ENCODE measurements around the gene MAPK8. TPM values are rescaled to one million over a fixed set of nuclear protein-coding genes. Genes with fewer than 3 reads are reported as not detected.

MAPK8 gene
- total RNA-seq, 4 donors from 2014 or later = 36.1 to 51.5 (median 46.9) TPM

DNA sequence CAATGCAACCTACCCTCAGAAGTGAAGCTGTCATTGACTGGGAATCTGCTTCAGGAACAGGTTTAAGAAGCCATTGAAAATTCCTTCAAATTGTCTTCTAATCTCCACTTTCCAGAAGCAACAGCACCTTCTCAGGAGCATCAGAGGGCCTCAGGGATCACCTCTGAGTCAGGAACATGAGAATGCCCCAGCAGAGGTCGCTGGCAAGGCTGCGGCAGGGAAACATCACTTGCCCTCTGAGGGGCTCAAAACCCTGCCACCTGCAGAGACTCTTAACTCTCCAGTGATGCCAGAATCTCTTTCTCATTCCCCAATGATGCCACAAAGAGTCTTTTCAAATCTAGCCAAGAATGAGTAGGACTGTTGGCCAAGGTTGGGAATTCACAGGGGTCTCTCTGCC is 5.9 kb upstream of the MAPK8 start:
- TF ChIP-seq, protein P1, sequence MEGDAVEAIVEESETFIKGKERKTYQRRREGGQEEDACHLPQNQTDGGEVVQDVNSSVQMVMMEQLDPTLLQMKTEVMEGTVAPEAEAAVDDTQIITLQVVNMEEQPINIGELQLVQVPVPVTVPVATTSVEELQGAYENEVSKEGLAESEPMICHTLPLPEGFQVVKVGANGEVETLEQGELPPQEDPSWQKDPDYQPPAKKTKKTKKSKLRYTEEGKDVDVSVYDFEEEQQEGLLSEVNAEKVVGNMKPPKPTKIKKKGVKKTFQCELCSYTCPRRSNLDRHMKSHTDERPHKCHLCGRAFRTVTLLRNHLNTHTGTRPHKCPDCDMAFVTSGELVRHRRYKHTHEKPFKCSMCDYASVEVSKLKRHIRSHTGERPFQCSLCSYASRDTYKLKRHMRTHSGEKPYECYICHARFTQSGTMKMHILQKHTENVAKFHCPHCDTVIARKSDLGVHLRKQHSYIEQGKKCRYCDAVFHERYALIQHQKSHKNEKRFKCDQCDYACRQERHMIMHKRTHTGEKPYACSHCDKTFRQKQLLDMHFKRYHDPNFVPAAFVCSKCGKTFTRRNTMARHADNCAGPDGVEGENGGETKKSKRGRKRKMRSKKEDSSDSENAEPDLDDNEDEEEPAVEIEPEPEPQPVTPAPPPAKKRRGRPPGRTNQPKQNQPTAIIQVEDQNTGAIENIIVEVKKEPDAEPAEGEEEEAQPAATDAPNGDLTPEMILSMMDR (IDR thresholded peaks at IDR 0.05) = no peak
- no peak for DNase-seq (ENCODE audit: low spot score)
- no peak for ATAC-seq (ENCODE audit: low FRiP score)

DNA sequence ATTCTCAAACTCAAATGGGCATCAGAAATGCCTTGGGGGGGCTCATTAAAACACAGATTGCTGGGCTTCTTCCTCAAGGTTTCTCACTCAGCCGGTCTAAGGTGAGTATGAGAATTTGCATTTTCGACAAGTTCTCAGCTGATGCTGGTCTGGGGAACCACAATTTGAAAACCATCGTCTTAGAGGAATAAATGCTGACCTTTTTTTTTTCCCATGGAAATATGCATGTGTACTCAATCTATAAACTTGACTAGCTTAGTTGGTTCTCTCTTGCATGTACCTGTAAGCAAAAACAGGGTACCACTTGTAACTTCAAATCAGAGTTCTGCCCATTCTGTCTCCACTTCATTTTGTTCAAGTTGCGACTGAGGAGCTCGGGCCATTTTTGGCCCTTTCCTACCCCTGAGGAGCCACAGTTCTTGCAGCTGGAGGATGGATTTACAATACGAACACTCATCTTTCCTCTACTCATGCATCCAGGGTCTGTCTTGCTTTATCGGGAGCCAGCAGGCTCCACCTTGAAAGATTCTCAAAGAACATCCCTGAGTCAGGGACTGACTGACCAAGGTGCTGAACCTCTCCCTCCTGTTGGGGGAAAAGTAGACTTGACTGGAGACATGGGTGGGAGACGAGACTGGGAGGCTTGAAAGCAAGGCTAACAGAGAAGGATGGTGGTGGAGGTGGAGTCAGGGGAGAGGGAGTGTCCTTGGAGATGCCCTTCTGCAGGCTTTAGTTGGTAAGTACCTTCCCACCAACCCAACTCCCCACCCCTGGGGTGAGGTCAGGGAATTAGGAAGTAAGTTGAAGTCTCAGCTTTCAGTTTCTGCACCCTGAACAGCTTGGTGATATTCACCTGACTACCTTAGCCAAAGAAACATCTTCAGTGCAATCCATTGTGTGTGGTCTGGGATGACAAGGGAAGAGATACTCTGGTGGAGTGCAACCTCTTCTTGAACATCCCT is 3.7 kb upstream of the MAPK8 start:
- DNase-seq (ENCODE audit: low spot score) = no peak
- ATAC-seq (ENCODE audit: low FRiP score) = no peak
- TF ChIP-seq, protein P1 (IDR thresholded peaks at IDR 0.05) = no peak

DNA sequence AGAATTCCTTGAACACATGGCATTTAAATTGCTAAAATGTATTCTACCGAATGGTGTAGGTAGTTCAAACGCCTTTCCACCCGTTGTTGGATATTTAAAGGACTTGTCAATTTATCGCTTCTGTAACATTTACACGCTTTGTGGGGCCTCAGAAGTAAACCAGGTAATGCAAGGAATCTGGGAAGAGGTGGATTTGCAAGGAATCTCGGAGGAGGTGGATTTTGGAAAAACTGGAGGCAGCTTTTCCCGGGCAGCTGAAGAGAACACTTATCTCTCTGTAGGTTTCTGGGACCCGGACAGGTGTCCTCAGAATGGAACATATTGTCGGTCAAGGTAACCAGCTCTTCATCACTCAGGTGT is 592 bp upstream of the MAPK8 start:
- TF ChIP-seq, protein P1 (IDR thresholded peaks at IDR 0.05) = no peak
- DNase-seq (ENCODE audit: low spot score) = no peak
- ATAC-seq (ENCODE audit: low FRiP score) = no peak

DNA sequence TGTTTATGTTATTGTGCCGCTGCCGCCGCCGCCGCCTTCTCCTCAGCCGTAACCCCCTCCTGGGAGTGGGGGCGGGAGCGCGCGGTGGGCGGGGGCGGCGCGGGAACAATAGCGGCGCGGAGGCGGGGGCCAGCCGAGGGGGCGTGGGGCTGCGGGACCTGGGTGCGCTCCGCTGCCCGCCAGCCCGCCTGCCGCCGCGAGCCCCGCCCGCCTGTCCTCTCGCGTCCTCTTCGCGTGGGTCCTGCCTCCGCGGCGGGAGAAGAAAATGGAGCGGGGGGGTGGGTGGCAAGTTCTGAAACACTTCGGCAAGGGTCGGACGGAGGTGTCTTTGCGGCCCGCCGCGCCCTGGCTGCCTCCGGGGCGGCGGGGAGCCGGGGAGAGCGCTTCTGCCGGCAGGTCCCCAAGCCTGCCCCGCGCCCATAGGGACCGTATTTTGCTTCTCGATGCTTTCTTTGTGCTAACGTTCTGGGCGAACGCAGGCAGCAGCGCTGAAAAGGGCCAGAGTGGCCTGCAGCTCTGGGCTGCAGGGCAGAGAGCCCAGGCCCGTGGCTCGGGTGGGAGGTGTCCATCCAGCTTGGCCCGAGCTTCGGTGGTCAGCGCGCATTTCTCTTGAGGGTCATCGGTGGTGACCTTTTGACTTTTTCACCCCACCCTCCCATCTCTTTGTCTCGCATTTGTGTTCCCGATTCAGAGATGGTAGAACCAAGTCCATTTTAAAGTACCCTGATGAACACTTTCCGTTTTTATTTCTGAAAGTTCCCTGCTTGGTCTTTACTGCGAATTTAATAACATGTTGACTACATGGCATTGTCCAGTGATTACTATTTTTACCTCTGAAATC is 613 bp downstream of the MAPK8 start:
- ATAC-seq (ENCODE audit: low FRiP score) (peak; percentile 54), DNase-seq (ENCODE audit: low spot score) (no peak)
- TF ChIP-seq, protein P1 (IDR thresholded peaks at IDR 0.05) = no peak

DNA sequence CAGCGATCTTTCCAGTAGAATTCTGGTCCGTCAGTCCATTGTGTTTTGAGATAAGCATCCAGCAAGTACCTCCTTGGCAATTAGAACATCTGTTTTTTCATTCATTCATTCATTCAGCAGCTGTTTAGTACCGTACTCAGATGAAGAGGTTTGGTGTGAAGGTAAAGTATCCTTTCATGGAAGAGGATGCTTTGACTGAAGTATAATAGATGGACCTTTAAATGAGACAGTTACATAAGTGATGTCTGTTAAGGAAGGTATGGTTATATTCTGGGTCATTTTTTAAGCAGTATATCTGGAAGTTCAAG is 1.2 kb downstream of the MAPK8 start:
- DNase-seq (ENCODE audit: low spot score) (no peak), ATAC-seq (ENCODE audit: low FRiP score) (no peak)
- TF ChIP-seq, protein P1 (IDR thresholded peaks at IDR 0.05) = no peak

DNA sequence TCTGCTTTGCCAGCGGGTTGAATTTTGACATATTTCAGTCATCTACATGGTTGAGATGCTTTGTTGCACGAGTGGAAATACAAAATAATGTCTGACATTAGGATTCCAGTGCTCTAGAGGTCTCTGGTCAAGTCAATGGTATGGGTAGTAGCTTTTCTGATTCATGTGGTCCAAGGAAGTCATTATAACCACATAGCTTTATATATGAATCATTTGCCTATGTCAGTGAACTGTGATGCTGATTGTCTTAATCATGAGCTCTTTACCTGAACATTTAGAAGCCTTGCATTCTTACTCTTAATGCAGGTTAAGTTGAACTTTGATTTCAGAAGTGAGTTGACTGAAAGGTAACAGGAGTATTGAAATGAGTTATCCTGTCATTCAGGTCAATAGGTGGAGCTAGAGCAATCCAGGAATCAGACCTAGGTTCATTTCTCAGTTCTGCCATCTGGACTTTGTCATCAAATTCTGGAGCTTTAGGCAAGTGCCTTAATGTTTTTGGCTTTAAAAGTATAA is 3.3 kb downstream of the MAPK8 start:
- TF ChIP-seq, protein P1 (IDR thresholded peaks at IDR 0.05) = no peak
- DNase-seq (ENCODE audit: low spot score) = no peak
- ATAC-seq (ENCODE audit: low FRiP score) = no peak
